Prostate gland (tissue), 2 donors: ENCODE measurements around the gene CHKA.

ENCODE experiments used
- CTCF ChIP-seq, 4 experiments: fragments of 200-600 bp in 2 of 4; fragments of 450-650 bp in 2 of 4; sonication (generic) in 2 of 4; IDR thresholded peaks; 1 replicate in 3 of 4; 2 replicates in 1 of 4; pipeline ENCODE4 v1.5.1; 2016 to 2019; ENCODE audit warnings: antibody characterized with exemption in 4 of 4, mild to moderate bottlenecking in 2 of 4, moderate library complexity in 2 of 4
- POLR2A ChIP-seq: fragments of 450-650 bp; IDR thresholded peaks from one replicate; pipeline ENCODE4 v1.6.1; 2016; ENCODE audit warnings: antibody characterized with exemption, mild to moderate bottlenecking

GRCh38 chr11:68145120-68145866 lies 24.1 kb upstream of the CHKA start:
- TF ChIP-seq CTCF (IDR thresholded peaks at IDR 0.05) (no peak), POLR2A (no peak)
